H1 (cell line): ENCODE data around the gene MACF1. TPM values are rescaled to one million over a fixed set of nuclear protein-coding genes. Genes with fewer than 3 reads are reported as not detected.
A peak's percentile ranks its signal among the peaks of the same experiment; 100 is the strongest.

ENCODE experiments used
- CTCF ChIA-PET: fragments of 300-600 bp; sonication (Branson Sonifier 250); formaldehyde crosslinking; loops from one replicate; lab custom pipeline; 2021; ENCODE audit not compliant: partially characterized antibody; lab: Charles Lee
- POLR2A ChIA-PET: fragments of 300-600 bp; sonication (Branson Sonifier 250); formaldehyde crosslinking; loops from one replicate; lab custom pipeline; 2021; ENCODE audit warnings: inconsistent platforms; ENCODE audit not compliant: partially characterized antibody; lab: Charles Lee
- DNase-seq, 2 experiments: peaks; one replicate each; pipeline versions ENCODE4 v3.0.0 to v3.0.0-alpha.2; 2010 to 2022; ENCODE audit warnings: low spot score in 2 of 2, low read depth in 1 of 2, mixed read lengths in 1 of 2
- FAIRE-seq: peaks from 2 replicates; lab custom pipeline; 2011; peaks lifted over from hg19 to GRCh38; lab: Jason Lieb, UNC
- H2AFZ ChIP-seq: 2 replicates; pipeline ENCODE4 v1.8.1; 2012; ENCODE audit warnings: low read length, inconsistent platforms
- H2AK5ac ChIP-seq: 2 replicates; pipeline ENCODE4 v1.6.1; 2013; ENCODE audit warnings: low read depth, low read length
- H2BK120ac ChIP-seq: replicated peaks from 2 replicates; pipeline ENCODE3; 2013; ENCODE audit warnings: low read depth, low read length, inconsistent platforms
- H2BK12ac ChIP-seq: 2 replicates; pipeline ENCODE4 v1.6.1; 2013; ENCODE audit warnings: low read depth, low read length
- H2BK15ac ChIP-seq: 2 replicates; pipeline ENCODE4 v1.6.1; 2013; ENCODE audit warnings: low read length
- H2BK20ac ChIP-seq: 2 replicates; pipeline ENCODE4 v1.6.1; 2013; ENCODE audit warnings: low read length
- H2BK5ac ChIP-seq: 2 replicates; pipeline ENCODE4 v1.6.1; 2013; ENCODE audit warnings: low read depth, low read length
- H3K14ac ChIP-seq: 2 replicates; pipeline ENCODE4 v1.6.1; 2013; ENCODE audit warnings: inconsistent platforms; ENCODE audit not compliant: insufficient read length
- H3K18ac ChIP-seq: 2 replicates; pipeline ENCODE4 v1.6.1; 2013; ENCODE audit warnings: low read length; ENCODE audit errors: extremely low read depth
- H3K23ac ChIP-seq: 2 replicates; pipeline ENCODE4 v1.6.1; 2013; ENCODE audit warnings: inconsistent platforms; ENCODE audit not compliant: insufficient read length
- H3K23me2 ChIP-seq: 2 replicates; pipeline ENCODE4 v1.6.1; 2013; ENCODE audit warnings: low read depth, low read length
- H3K27ac ChIP-seq: 2 replicates; pipeline ENCODE4 v1.6.1; 2011; ENCODE audit warnings: low read depth, low read length, inconsistent platforms
- H3K27me3 ChIP-seq, 4 experiments: replicated peaks in 1 of 4; 1 replicate in 1 of 4; 2 replicates in 3 of 4; pipeline versions ENCODE4 v1.6.1 to v1.8.1; 2011 to 2013; ENCODE audit warnings: low read length in 3 of 4, mild to moderate bottlenecking in 3 of 4, inconsistent platforms in 2 of 4, mixed read lengths in 2 of 4, moderate library complexity in 1 of 4; ENCODE audit not compliant: control insufficient read depth in 3 of 4, insufficient read depth in 3 of 4; ENCODE audit errors: extremely low read depth in 1 of 4
- H3K36me3 ChIP-seq, 4 experiments: 2 replicates each; pipeline versions ENCODE4 v1.6.1 to v1.8.1; 2011 to 2013; ENCODE audit warnings: mild to moderate bottlenecking in 4 of 4, low read length in 3 of 4, moderate library complexity in 2 of 4, control low read depth in 1 of 4, inconsistent platforms in 1 of 4; ENCODE audit not compliant: insufficient read depth in 4 of 4, control insufficient read depth in 2 of 4
- H3K4ac ChIP-seq: replicated peaks from 2 replicates; pipeline ENCODE3; 2013; ENCODE audit warnings: low read length, low read depth, mixed read lengths, inconsistent platforms; ENCODE audit not compliant: insufficient read length
- H3K4me1 ChIP-seq, 4 experiments: replicated peaks in 1 of 4; 1 replicate in 1 of 4; 2 replicates in 3 of 4; pipeline versions ENCODE4 v1.6.1 to v1.8.1; 2011 to 2013; ENCODE audit warnings: low read length in 3 of 4, inconsistent platforms in 2 of 4, mixed read lengths in 1 of 4; ENCODE audit not compliant: insufficient read depth in 4 of 4, control insufficient read depth in 3 of 4
- H3K4me2 ChIP-seq, 2 experiments: 2 replicates each; pipeline versions ENCODE4 v1.6.1 to v1.8.1; 2011 to 2013; ENCODE audit warnings: low read depth in 2 of 2, low read length in 2 of 2, control low read depth in 1 of 2, inconsistent platforms in 1 of 2, mild to moderate bottlenecking in 1 of 2; ENCODE audit not compliant: insufficient read depth in 1 of 2
- H3K4me3 ChIP-seq, 4 experiments: fragments of 200-600, 300-600 bp in 1 of 4; sonication (generic), shearing (Covaris generic), sonication (Bioruptor Twin) in 1 of 4; 2 replicates each; pipeline versions ENCODE4 v1.5.1 to v1.8.1; 2011 to 2016; ENCODE audit warnings: low read length in 4 of 4, low read depth in 3 of 4, control low read depth in 2 of 4, inconsistent platforms in 2 of 4, mild to moderate bottlenecking in 2 of 4, mixed read lengths in 1 of 4, moderate library complexity in 1 of 4; ENCODE audit not compliant: insufficient read depth in 2 of 4; ENCODE audit errors: extremely low read depth in 1 of 4
- H3K56ac ChIP-seq: replicated peaks from 2 replicates; pipeline ENCODE3; 2013; ENCODE audit warnings: low read depth, mild to moderate bottlenecking, mixed read lengths, low read length, inconsistent platforms; ENCODE audit not compliant: insufficient read length
- H3K79me1 ChIP-seq: 2 replicates; pipeline ENCODE4 v1.6.1; 2013; ENCODE audit warnings: low read depth, low read length, control low read depth
- H3K79me2 ChIP-seq, 2 experiments: 2 replicates each; pipeline versions ENCODE4 v1.6.1 to v1.8.1; 2012 to 2013; ENCODE audit warnings: low read length in 2 of 2, mild to moderate bottlenecking in 2 of 2, inconsistent platforms in 1 of 2; ENCODE audit not compliant: insufficient read depth in 2 of 2, control insufficient read depth in 1 of 2
- H3K9ac ChIP-seq, 4 experiments: replicated peaks in 1 of 4; 1 replicate in 1 of 4; 2 replicates in 3 of 4; pipeline versions ENCODE4 v1.6.1 to v1.8.1; 2011 to 2013; ENCODE audit warnings: low read depth in 3 of 4, low read length in 3 of 4, control low read depth in 2 of 4, mild to moderate bottlenecking in 2 of 4, moderate library complexity in 2 of 4, inconsistent platforms in 1 of 4; ENCODE audit errors: extremely low read depth in 1 of 4
- H3K9me3 ChIP-seq, 2 experiments: 2 replicates each; pipeline versions ENCODE4 v1.6.1 to v1.8.1; 2012 to 2013; ENCODE audit warnings: mild to moderate bottlenecking in 2 of 2, moderate library complexity in 2 of 2, control low read depth in 1 of 2, inconsistent platforms in 1 of 2, low read depth in 1 of 2, low read length in 1 of 2, mixed read lengths in 1 of 2; ENCODE audit not compliant: insufficient read depth in 2 of 2
- H4K20me1 ChIP-seq, 2 experiments: replicated peaks in 1 of 2; 2 replicates each; pipeline versions ENCODE3 to v1.8.1; 2011 to 2013; ENCODE audit warnings: inconsistent platforms in 2 of 2, low read length in 2 of 2, mild to moderate bottlenecking in 1 of 2; ENCODE audit not compliant: insufficient read depth in 2 of 2, control insufficient read depth in 1 of 2
- H4K5ac ChIP-seq: 2 replicates; pipeline ENCODE4 v1.6.1; 2013; ENCODE audit warnings: low read length, low read depth, mixed read lengths, inconsistent platforms; ENCODE audit not compliant: insufficient read length
- H4K8ac ChIP-seq: 2 replicates; pipeline ENCODE4 v1.8.0; 2013; ENCODE audit warnings: mild to moderate bottlenecking, moderate library complexity, low read length, inconsistent platforms; ENCODE audit not compliant: insufficient read depth; ENCODE audit errors: extremely low read depth
- H4K91ac ChIP-seq: replicated peaks from 2 replicates; pipeline ENCODE3; 2013; ENCODE audit warnings: low read length, mixed read lengths, inconsistent platforms; ENCODE audit not compliant: insufficient read length
- CREB1 ChIP-seq: IDR thresholded peaks from 2 replicates; pipeline ENCODE4 v1.6.1; 2012; ENCODE audit warnings: inconsistent platforms
- WGBS, 2 experiments: shearing (Covaris generic) in 1 of 2; methylation state at CpG; one replicate each; pipeline versions ENCODE4 v1.1.6 to v1.1.7; 2013 to 2015; ENCODE audit warnings: low lambda C conversion rate in 2 of 2, mixed read lengths in 2 of 2, inconsistent platforms in 1 of 2, low coverage in 1 of 2, missing lambda C conversion rate in 1 of 2; ENCODE audit not compliant: insufficient replicate concordance in 2 of 2, insufficient coverage in 1 of 2, insufficient read length in 1 of 2; ENCODE audit errors: extremely low coverage in 1 of 2, missing lambda C conversion rate in 1 of 2; 5-methylcytosine and 5-hydroxymethylcytosine counted together
- polyA plus RNA-seq, 7 experiments: library from polyadenylated mRNA; depleted of rRNA in 3 of 7; stranded (reverse) in 5 of 7; unstranded in 2 of 7; fragments of >200 nt in 5 of 7; fragments of 200-250 nt in 2 of 7; gene quantifications; 1 replicate in 5 of 7; 2 replicates in 1 of 7; 4 replicates in 1 of 7; pipeline versions ENCODE4 v1.2.1 to v1.2.3, GENCODE V29; 2011 to 2013; ENCODE audit warnings: missing spikeins in 2 of 7, mixed read lengths in 2 of 7
- total RNA-seq: library from RNA; stranded (reverse); fragmentation: NEBNext Ultra II Directional; extraction: Animal tissue kit (Norgen Biotek cat#: 25700); gene quantifications from 2 replicates; pipeline ENCODE4 v1.2.1, GENCODE V29; 2021

MACF1 gene
- total and polyA plus RNA-seq, 2 of the 8 experiments (the other 6 are each of a cell fraction or from before 2014, with no cell fraction given), result 59.8 to 285 TPM

GRCh38 chr1:39497585-39497984 lies 293.1 kb downstream of the MACF1 start:
- Histone ChIP-seq H4K8ac (no peak overlapping the region; the same call in 1 of the 2 replicates), H3K23ac (no peak overlapping the region), H3K4ac (no peak overlapping the region), H2BK12ac (no peak overlapping the region), H2BK20ac (no peak overlapping the region), H3K79me2 (no peaks in the 10 kb centered on the region), H2AK5ac (no peak overlapping the region), H3K27ac (no peak overlapping the region), H3K18ac (no peak overlapping the region), H4K5ac (no peak overlapping the region), H3K9me3 (peaks cover 0 to 2% of the 10 kb centered on the region in 2 experiments; a peak in 1 of 4 replicates), H2AFZ (no peak overlapping the region), H3K4me2 (no peak overlapping the region), H3K79me1 (no peaks in the 10 kb centered on the region), H2BK120ac (no peak overlapping the region), H3K23me2 (no peaks in the 10 kb centered on the region), H3K56ac (no peak overlapping the region), H3K4me1 (peaks cover 0 to 3% (median 0%) of the 10 kb centered on the region in 4 experiments; a peak in 2 of 7 replicates), H3K36me3 (no peaks in the 10 kb centered on the region), H3K14ac (no peak overlapping the region), H3K27me3 (peaks cover 9 to 20% (median 17%) of the 10 kb centered on the region in 4 experiments), H2BK5ac (no peak overlapping the region), H3K4me3 (no peak overlapping the region), H4K20me1 (peaks cover 0 to 1% of the 10 kb centered on the region in 2 experiments), H2BK15ac (0 out of 2 replicates have a peak overlapping the region, but pooled peaks have one; percentile 29), H4K91ac (no peak overlapping the region), H3K9ac (no peak overlapping the region)
- CTCF ChIA-PET, result no interaction called here
- WGBS, 2 experiments, result 55% methylated on average over 3 of the region's 5 CpGs; no CpG with 5 or more reads in 1 of the 2 experiments
- POLR2A ChIA-PET, result no interaction called here
- no peak for TF ChIP-seq CREB1
- FAIRE-seq (no peak), DNase-seq (no peak)
